Upper lobe of right lung (tissue), 1 donor: Measurements from ENCODE around the gene FAM221B. TPM values are rescaled to one million over a fixed set of nuclear protein-coding genes. Genes with fewer than 3 reads are reported as not detected.

ENCODE experiments used
- ATAC-seq: fragments of 200-7000 bp; cut with Tn5 transposase; one replicate; pipeline ENCODE4 v1.9.1; 2020; ENCODE audit warnings: mild to moderate bottlenecking, moderate library complexity
- DNase-seq: peaks from one replicate; pipeline ENCODE4 v3.0.0-alpha.2; 2020
- H3K27ac ChIP-seq: fragments of 200-600 bp; one replicate; pipeline ENCODE4 v1.8.0; 2022
- H3K27me3 ChIP-seq: fragments of 200-600 bp; one replicate; pipeline ENCODE4 v1.8.0; 2022; ENCODE audit warnings: mild to moderate bottlenecking
- H3K36me3 ChIP-seq: fragments of 200-600 bp; one replicate; pipeline ENCODE4 v1.8.0; 2022
- H3K4me1 ChIP-seq: fragments of 200-600 bp; one replicate; pipeline ENCODE4 v1.8.0; 2022
- H3K4me3 ChIP-seq: fragments of 200-600 bp; one replicate; pipeline ENCODE4 v1.8.0; 2022; ENCODE audit warnings: mild to moderate bottlenecking
- H3K9me3 ChIP-seq: fragments of 200-600 bp; one replicate; pipeline ENCODE4 v1.8.0; 2022
- intact Hi-C: fragments of 100-400 bp; cut with DNase I; formaldehyde crosslinking; loops from one replicate; pipeline ENCODE4 v1.11.0; 2022
- total RNA-seq: library from RNA; stranded (reverse); fragmentation: NEBNext Ultra II Directional; extraction: Animal tissue kit (Norgen Biotek cat#: 25700); gene quantifications from one replicate; pipeline ENCODE4 v1.2.1, GENCODE V29; 2021
- TF ChIP-seq, protein P1 (sequence below): fragments of 200-600 bp; IDR thresholded peaks from one replicate; pipeline ENCODE4 v1.8.0; 2022; ENCODE audit warnings: antibody characterized with exemption
- donor health status: DM: no; HTN: yes; CAD: no; lungs with severe emphysema.

Gene FAM221B
- total RNA-seq, 1 donor from 2014 or later: not detected

DNA sequence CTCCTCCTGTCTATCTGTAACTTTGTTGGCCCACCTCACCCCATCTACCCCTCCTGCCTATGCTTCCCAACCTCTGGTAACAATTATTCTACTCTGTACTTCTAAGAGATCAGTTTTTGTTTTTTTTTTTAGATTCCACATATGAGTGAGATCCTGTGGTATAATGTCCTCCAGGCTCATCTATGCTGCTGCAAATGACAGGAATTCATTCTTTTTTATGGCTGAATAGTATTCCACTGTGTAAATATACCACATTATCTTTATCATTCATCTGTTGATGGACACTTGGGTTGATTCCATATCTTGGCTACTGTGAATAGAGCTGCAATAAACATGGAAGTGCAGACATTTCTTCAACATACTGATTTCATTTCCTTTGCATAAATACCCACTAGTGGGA, 45.1 kb downstream of the FAM221B start:
- H3K27me3 ChIP-seq: no peaks in the 10 kb centered on the region
- no peaks in the 10 kb centered on the region for H3K36me3 ChIP-seq
- ATAC-seq (no peak), DNase-seq (no peak)
- H3K4me3 ChIP-seq: no peak overlapping the region
- H3K4me1 ChIP-seq: no peaks in the 10 kb centered on the region
- TF ChIP-seq, protein P1, sequence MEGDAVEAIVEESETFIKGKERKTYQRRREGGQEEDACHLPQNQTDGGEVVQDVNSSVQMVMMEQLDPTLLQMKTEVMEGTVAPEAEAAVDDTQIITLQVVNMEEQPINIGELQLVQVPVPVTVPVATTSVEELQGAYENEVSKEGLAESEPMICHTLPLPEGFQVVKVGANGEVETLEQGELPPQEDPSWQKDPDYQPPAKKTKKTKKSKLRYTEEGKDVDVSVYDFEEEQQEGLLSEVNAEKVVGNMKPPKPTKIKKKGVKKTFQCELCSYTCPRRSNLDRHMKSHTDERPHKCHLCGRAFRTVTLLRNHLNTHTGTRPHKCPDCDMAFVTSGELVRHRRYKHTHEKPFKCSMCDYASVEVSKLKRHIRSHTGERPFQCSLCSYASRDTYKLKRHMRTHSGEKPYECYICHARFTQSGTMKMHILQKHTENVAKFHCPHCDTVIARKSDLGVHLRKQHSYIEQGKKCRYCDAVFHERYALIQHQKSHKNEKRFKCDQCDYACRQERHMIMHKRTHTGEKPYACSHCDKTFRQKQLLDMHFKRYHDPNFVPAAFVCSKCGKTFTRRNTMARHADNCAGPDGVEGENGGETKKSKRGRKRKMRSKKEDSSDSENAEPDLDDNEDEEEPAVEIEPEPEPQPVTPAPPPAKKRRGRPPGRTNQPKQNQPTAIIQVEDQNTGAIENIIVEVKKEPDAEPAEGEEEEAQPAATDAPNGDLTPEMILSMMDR: no peak
- H3K9me3 ChIP-seq: no peaks in the 10 kb centered on the region
- H3K27ac ChIP-seq: no peak overlapping the region
- intact Hi-C loops: no loop called here

DNA sequence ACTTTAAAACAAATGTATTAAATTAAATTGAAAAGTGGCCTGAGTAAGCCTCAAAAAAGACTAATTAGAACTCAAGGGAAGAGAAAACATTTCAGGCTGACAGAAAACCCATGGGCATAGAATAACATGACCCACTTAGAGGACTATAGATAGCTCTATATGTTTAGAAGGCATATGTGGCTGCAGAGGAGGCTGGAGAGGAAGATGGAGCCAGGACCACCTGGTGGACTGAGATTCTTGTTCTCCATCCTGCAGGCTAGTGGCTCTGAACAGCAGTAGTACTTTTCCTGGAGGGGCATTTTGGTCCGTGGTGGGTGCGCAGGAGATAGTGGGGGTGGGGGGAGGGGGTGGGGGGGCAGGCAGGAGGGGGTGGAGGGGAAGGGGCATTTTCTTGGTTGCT, 47.5 kb downstream of the FAM221B start:
- Histone ChIP-seq H3K27me3 (no peaks in the 10 kb centered on the region), H3K9me3 (no peaks in the 10 kb centered on the region), H3K36me3 (no peaks in the 10 kb centered on the region), H3K4me3 (no peak overlapping the region), H3K27ac (no peak overlapping the region), H3K4me1 (no peaks in the 10 kb centered on the region)
- TF ChIP-seq, protein P1: no peak
- intact Hi-C loops: no loop called here
- DNase-seq: no peak
- ATAC-seq: no peak

DNA sequence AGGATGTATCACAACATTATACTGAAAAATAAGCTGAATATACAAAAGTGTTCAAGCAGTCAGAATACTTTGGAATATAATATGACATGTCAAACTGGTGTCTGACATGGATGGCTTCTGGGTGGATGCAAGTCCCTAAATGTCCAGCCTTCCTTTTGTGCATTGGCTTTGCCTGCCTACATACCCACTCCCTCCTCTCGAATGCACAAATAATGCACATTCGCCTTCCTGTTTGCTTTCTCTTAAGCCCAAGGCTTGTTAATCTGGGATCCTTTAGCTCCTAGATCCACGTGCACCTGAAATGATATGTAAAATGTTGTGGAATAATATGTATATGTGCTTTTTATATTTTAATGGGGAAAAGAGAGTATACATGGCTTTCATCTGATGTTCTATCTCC, 50.0 kb downstream of the FAM221B start:
- TF ChIP-seq, protein P1: no peak
- Histone ChIP-seq H3K36me3 (no peaks in the 10 kb centered on the region), H3K27me3 (no peaks in the 10 kb centered on the region), H3K4me3 (no peak overlapping the region), H3K4me1 (no peaks in the 10 kb centered on the region), H3K27ac (no peak overlapping the region), H3K9me3 (no peaks in the 10 kb centered on the region)
- ATAC-seq (no peak), DNase-seq (no peak)
- intact Hi-C loops: no loop called here

DNA sequence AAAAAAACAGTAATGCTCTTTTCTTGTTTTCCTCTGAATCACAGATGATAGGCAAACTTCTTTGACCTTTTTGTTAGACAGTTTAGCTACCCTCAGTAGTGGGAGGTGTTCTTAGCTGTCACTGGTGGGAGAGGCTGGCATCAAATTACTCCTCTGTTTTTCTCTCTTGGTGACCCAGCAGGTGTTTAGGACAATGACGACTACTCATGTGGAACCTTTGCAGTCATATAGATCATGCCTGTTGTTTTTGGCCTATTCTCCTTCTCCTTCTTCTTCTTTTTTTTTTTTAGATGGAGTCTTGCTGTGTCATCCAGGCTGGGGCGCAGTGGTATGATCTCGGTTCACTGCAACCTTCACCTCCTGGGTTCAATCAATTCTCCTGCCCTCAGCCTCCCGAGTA, 52.5 kb downstream of the FAM221B start:
- Histone ChIP-seq H3K27me3 (no peaks in the 10 kb centered on the region), H3K36me3 (no peaks in the 10 kb centered on the region), H3K9me3 (no peaks in the 10 kb centered on the region), H3K4me3 (no peak overlapping the region), H3K4me1 (peaks cover 14% of the 10 kb centered on the region), H3K27ac (no peak overlapping the region)
- DNase-seq (no peak), ATAC-seq (no peak)
- intact Hi-C loops: no loop called here
- TF ChIP-seq, protein P1: no peak

DNA sequence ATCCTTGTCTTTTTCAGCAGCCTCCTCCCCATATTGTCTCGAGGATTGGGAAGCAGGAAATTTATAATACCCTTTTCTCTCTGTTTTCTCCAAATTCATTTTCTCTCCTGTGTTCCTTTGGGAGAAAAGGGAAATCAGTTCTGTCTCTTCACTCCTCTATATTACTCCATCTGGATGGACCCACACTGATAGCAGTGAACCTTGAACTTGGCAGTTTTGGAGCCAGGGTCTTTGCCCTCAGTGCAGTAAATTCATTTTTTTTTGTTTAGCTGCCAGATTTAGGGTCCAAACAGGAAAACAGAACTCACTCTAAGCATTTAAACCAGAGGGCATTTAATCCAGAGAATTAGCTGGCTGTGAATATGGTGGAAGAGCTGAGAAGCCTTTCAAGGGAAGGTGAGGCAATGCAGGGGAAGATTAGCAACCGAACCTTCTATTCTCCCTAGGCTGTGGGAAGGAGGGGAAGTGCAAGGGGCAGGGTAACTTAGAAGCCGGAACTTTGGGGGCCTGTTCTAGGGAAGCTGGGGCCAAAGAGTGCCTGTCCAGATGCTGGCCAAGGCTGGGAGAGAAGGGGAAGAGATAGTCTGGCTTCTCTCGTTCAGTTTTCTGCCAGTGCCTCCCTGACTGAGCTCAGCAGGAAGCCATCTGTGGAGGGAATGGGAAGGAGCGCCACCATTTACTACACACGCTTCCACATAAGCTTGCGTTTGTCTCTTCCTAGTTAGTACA, 53.5 kb downstream of the FAM221B start:
- peak; percentile 89 for ATAC-seq
- H3K27ac ChIP-seq: no peak overlapping the region
- no peak for DNase-seq
- intact Hi-C loops: no loop called here
- no peaks in the 10 kb centered on the region for H3K9me3 ChIP-seq
- no peaks in the 10 kb centered on the region for H3K36me3 ChIP-seq
- H3K4me3 ChIP-seq: no peak overlapping the region
- no peaks in the 10 kb centered on the region for H3K27me3 ChIP-seq
- peaks cover 19% of the 10 kb centered on the region for H3K4me1 ChIP-seq
- TF ChIP-seq, protein P1: no peak

DNA sequence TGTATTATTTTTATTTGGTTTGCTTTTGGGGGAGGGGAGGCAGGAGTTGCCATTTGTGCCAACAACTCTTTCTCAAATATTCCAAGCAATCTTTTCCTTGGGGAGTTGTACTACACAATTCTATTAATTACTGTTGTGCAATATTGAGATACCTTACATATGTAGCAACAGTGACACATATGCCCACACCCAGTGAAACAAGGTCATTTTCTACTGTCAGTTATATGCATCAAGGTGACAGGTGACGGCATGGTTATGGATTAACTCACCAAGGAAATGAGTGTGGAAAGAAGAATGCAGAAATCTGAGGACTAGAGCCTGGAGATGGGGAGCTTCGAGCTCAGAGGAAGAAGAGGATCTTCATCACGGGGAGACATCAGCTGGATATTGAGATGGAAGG, 56.6 kb downstream of the FAM221B start:
- TF ChIP-seq, protein P1: no peak
- DNase-seq (no peak), ATAC-seq (no peak)
- Histone ChIP-seq H3K4me3 (no peak overlapping the region), H3K9me3 (no peaks in the 10 kb centered on the region), H3K4me1 (peaks cover 19% of the 10 kb centered on the region), H3K36me3 (no peaks in the 10 kb centered on the region), H3K27me3 (no peaks in the 10 kb centered on the region), H3K27ac (no peak overlapping the region)
- intact Hi-C loops: no loop called here
